Keratinocyte (primary cell): ENCODE results near the gene NXT1. TPM values are rescaled to one million over a fixed set of nuclear protein-coding genes. Genes with fewer than 3 reads are reported as not detected.

Experiments
- DNase-seq: peaks from one replicate; pipeline ENCODE4 v3.0.0-alpha.2; 2011; ENCODE audit warnings: low read depth, missing footprints, low spot score
- FAIRE-seq: peaks from 2 replicates; lab custom pipeline; 2011; peaks lifted over from hg19 to GRCh38; lab: Jason Lieb, UNC
- H2AFZ ChIP-seq: 2 replicates; pipeline ENCODE4 v1.6.0; 2012; ENCODE audit warnings: low read length, control low read depth, inconsistent platforms; ENCODE audit not compliant: control insufficient read depth
- H3K27ac ChIP-seq: 2 replicates; pipeline ENCODE4 v1.5.1; 2011; ENCODE audit warnings: low read length; ENCODE audit not compliant: control insufficient read depth, insufficient read depth
- H3K27me3 ChIP-seq: 3 replicates; pipeline ENCODE4 v1.6.0; 2011; ENCODE audit warnings: low read length; ENCODE audit not compliant: control insufficient read depth, insufficient read depth; ENCODE audit errors: extremely low read depth
- H3K36me3 ChIP-seq, 2 experiments: 2 replicates in 1 of 2; 3 replicates in 1 of 2; pipeline ENCODE4 v1.5.1; 2011; ENCODE audit warnings: low read length in 2 of 2, mild to moderate bottlenecking in 1 of 2; ENCODE audit not compliant: control insufficient read depth in 2 of 2, insufficient read depth in 2 of 2; ENCODE audit errors: extremely low read depth in 1 of 2
- H3K4me1 ChIP-seq: 3 replicates; pipeline ENCODE4 v1.5.1; 2011; ENCODE audit warnings: low read length; ENCODE audit not compliant: control insufficient read depth, insufficient read depth; ENCODE audit errors: extremely low read depth
- H3K4me2 ChIP-seq: 3 replicates; pipeline ENCODE4 v1.6.0; 2011; ENCODE audit warnings: low read depth, low read length; ENCODE audit not compliant: control insufficient read depth, insufficient read depth; ENCODE audit errors: extremely low read depth
- H3K4me3 ChIP-seq, 3 experiments: fragments of 200-600 bp in 1 of 3; sonication (generic) in 1 of 3; 2 replicates in 2 of 3; 3 replicates in 1 of 3; pipeline ENCODE4 v1.5.1; 2011 to 2016; ENCODE audit warnings: low read length in 3 of 3, mild to moderate bottlenecking in 3 of 3, control low read depth in 2 of 3, inconsistent platforms in 1 of 3, low read depth in 1 of 3, mixed read lengths in 1 of 3, mixed run types in 1 of 3, moderate library complexity in 1 of 3; ENCODE audit not compliant: control insufficient read depth in 2 of 3, insufficient read depth in 2 of 3; ENCODE audit errors: extremely low read depth in 1 of 3
- H3K79me2 ChIP-seq: 2 replicates; pipeline ENCODE4 v1.6.0; 2012; ENCODE audit warnings: low read length; ENCODE audit not compliant: control insufficient read depth, insufficient read depth
- H3K9ac ChIP-seq: 3 replicates; pipeline ENCODE4 v1.6.0; 2011; ENCODE audit warnings: low read length; ENCODE audit not compliant: control insufficient read depth, insufficient read depth; ENCODE audit errors: extremely low read depth
- H3K9me1 ChIP-seq: 3 replicates; pipeline ENCODE4 v1.6.0; 2011; ENCODE audit warnings: low read length; ENCODE audit not compliant: control insufficient read depth, insufficient read depth; ENCODE audit errors: extremely low read depth
- H3K9me3 ChIP-seq: 2 replicates; pipeline ENCODE4 v1.5.1; 2012; ENCODE audit warnings: low read depth, low read length; ENCODE audit not compliant: control insufficient read depth
- H4K20me1 ChIP-seq: 3 replicates; pipeline ENCODE4 v1.6.0; 2011; ENCODE audit warnings: low read length; ENCODE audit not compliant: control insufficient read depth, insufficient read depth; ENCODE audit errors: extremely low read depth
- CTCF ChIP-seq, 3 experiments: IDR thresholded peaks in 1 of 3; conservative IDR thresholded peaks in 1 of 3; optimal IDR thresholded peaks in 1 of 3; 2 replicates in 2 of 3; 3 replicates in 1 of 3; pipeline versions ENCODE3 to v1.5.1; 2011; ENCODE audit warnings: low read length in 3 of 3, mild to moderate bottlenecking in 3 of 3, moderate library complexity in 2 of 3, control low read depth in 1 of 3, inconsistent platforms in 1 of 3; ENCODE audit not compliant: insufficient read depth in 2 of 3; ENCODE audit errors: extremely low read depth in 1 of 3
- EZH2 ChIP-seq: IDR thresholded peaks from one replicate; pipeline ENCODE4 v1.6.1; 2012; ENCODE audit warnings: inconsistent platforms, mild to moderate bottlenecking, low read length, moderate library complexity
- dilution Hi-C: fragments of 300-500 bp; cut with MboI; formaldehyde crosslinking; loops from one replicate; pipeline ENCODE4 v1.7.0; 2020; ENCODE audit warnings: low sequenced_read_pairs; ENCODE audit not compliant: extremely low pct_ligation_motif_present
- polyA plus RNA-seq, 5 experiments: library from polyadenylated mRNA; depleted of rRNA in 3 of 5; stranded (reverse) in 3 of 5; stranded (forward) in 1 of 5; unstranded in 1 of 5; fragments of >200 nt; gene quantifications; 1 replicate in 1 of 5; 2 replicates in 3 of 5; 3 replicates in 1 of 5; pipeline versions ENCODE4 v1.2.1 to v1.2.3, GENCODE V29; 2011 to 2012; ENCODE audit warnings: missing spikeins in 2 of 5, low read depth in 1 of 5, low replicate concordance in 1 of 5

The NXT1 gene
- polyA plus RNA-seq, 1 donor (not counting 4 experiments of a cell fraction or from before 2014, with no cell fraction given) = 25.8 TPM

- H3K27ac ChIP-seq = no peak overlapping the region
- no peaks in the 10 kb centered on the region for H3K36me3 ChIP-seq
- dilution Hi-C loops = no loop called here
- H3K79me2 ChIP-seq = no peaks in the 10 kb centered on the region
- DNase-seq = no peak
- H3K9ac ChIP-seq = no peak overlapping the region
- no peak for TF ChIP-seq EZH2
- TF ChIP-seq CTCF (optimal IDR thresholded peaks at IDR 0.05 in 1 of 3, IDR thresholded peaks at IDR 0.05 in 1 of 3, conservative IDR thresholded peaks at IDR 0.05 in 1 of 3; ENCODE audit: extremely low read depth in 1 of 3, insufficient read depth in 2 of 3, low read length in 3 of 3) = no peak
- H3K4me2 ChIP-seq = no peak overlapping the region
- no peak overlapping the region for H3K4me3 ChIP-seq
- no peaks in the 10 kb centered on the region for H4K20me1 ChIP-seq
- no peak overlapping the region for H2AFZ ChIP-seq
- FAIRE-seq = no peak
- H3K9me3 ChIP-seq = no peaks in the 10 kb centered on the region
- H3K27me3 ChIP-seq = no peaks in the 10 kb centered on the region
- no peaks in the 10 kb centered on the region for H3K4me1 ChIP-seq
- H3K9me1 ChIP-seq = no peaks in the 10 kb centered on the region
These were observed 35.5 kb upstream of the NXT1 start for GRCh38 chr20:23315099-23315498.

GRCh38 chr20:23316626-23317025 lies 34.0 kb upstream of the NXT1 start:
- H2AFZ ChIP-seq = no peak overlapping the region
- H3K4me1 ChIP-seq = no peaks in the 10 kb centered on the region
- H4K20me1 ChIP-seq = no peaks in the 10 kb centered on the region
- dilution Hi-C loops = no loop called here
- H3K27me3 ChIP-seq = no peaks in the 10 kb centered on the region
- H3K9me3 ChIP-seq = no peaks in the 10 kb centered on the region
- no peaks in the 10 kb centered on the region for H3K36me3 ChIP-seq
- no peaks in the 10 kb centered on the region for H3K9me1 ChIP-seq
- H3K9ac ChIP-seq = no peak overlapping the region
- H3K79me2 ChIP-seq = no peaks in the 10 kb centered on the region
- H3K27ac ChIP-seq = no peak overlapping the region
- no peak for DNase-seq
- no peak overlapping the region for H3K4me3 ChIP-seq
- H3K4me2 ChIP-seq = no peak overlapping the region
- TF ChIP-seq CTCF (optimal IDR thresholded peaks at IDR 0.05 in 1 of 3, IDR thresholded peaks at IDR 0.05 in 1 of 3, conservative IDR thresholded peaks at IDR 0.05 in 1 of 3; ENCODE audit: extremely low read depth in 1 of 3, insufficient read depth in 2 of 3, low read length in 3 of 3) (no peak), EZH2 (no peak)
- no peak for FAIRE-seq
